GM19372 (cell line): ENCODE data around the gene SLAMF8.

Experiments used
- ATAC-seq: cut with Tn5 transposase; IDR thresholded peaks from one replicate; pipeline ENCODE4 v1.9.1; 2021; ENCODE audit warnings: mild to moderate bottlenecking, low read depth, moderate library complexity; ENCODE audit not compliant: unreplicated experiment

SLAMF8 gene

GRCh38 chr1:159845751-159846629 is 19.3 kb downstream of the SLAMF8 start:
- no peak for ATAC-seq

DNA sequence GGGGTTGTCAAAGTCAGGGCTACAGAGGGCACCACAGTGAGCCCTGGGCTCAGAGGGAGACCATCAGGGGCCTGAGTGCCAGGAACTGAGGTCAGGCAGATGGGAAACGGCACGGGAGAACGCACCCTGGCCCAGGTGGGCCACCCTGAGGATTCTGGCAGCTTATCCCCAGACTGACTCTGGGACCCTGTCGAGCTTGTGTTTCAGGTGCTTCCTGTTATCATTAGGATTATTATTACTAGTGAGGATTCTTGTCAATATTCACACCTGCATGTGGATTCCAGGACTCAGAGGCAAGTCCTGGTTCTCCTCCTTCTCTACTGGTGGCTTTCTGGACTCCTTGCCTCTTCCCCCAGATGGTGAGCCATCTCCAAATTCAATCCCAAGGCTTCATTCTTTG is 20.6 kb downstream of the SLAMF8 start:
- ATAC-seq = no peak

GRCh38 chr1:159848326-159848725 is 21.7 kb downstream of the SLAMF8 start:
- no peak for ATAC-seq

DNA sequence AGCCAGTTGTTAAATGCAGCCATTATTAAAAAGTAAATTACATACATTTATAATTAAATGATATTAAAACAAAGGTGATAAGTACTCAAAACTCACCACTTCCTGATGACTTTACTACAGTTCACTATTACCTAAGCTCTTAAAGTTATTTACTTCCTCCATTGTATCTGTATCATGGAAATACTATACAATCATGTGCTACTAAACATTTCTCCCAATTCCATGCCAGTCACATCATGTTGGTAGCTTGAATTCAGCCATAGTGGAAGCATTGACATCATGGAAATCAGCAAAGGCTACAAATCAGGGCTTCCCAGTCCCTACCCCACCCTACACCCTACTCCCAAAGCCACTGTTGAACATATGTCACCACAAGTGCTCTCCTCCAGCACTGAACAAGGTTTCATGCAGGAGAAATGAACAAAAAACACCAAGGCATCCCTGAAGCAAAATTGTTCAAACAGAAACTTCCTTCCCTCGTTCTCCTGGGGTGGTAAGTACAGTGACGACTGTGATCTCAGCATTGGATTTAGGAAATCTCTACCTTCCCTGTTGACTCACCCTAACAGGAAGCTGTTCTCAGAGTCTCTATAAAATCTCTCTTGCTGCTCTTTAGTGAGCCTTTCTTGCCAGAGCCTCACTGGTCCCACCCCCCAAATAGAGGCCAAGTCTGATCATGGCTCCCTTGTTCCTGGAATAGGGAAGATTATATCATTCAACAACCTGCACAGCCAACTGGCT is 23.1 kb downstream of the SLAMF8 start:
- ATAC-seq = no peak

GRCh38 chr1:159851407-159851806 is 24.7 kb downstream of the SLAMF8 start:
- no peak for ATAC-seq

- ATAC-seq = no peak
Measured at GRCh38 chr1:159853417-159854115, 26.9 kb downstream of the SLAMF8 start.

DNA sequence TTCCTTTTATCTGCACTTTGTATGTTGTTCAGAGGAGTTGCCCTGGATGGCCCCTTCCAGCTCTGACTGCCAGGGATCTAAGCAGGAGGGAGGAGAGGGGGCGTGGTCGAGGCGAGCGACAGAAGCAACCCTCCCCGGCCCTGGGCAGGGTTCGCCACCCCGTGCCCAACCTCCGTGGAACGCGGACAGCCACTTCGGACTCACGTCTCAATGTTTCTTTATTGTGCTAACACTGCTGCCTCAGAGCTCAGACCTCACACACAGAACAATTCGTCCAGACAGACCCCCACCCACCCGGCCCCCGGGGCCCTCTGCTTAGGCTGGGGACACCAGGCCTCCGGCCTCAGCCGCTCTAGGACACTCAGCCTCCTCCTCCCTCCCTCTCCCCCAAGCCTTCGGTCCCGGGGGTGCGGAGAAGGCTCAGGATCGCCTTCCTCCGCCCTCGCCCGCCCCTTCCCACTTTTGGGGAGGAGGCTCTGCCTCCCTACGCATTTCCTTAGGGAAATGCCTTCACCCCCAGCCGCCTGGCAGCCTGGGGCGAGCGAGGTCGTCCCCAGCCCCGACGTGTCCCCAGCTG is 27.5 kb downstream of the SLAMF8 start:
- ATAC-seq = no peak

- ATAC-seq = peak; percentile 94
Measured at GRCh38 chr1:159854693-159855192, 28.1 kb downstream of the SLAMF8 start.

DNA sequence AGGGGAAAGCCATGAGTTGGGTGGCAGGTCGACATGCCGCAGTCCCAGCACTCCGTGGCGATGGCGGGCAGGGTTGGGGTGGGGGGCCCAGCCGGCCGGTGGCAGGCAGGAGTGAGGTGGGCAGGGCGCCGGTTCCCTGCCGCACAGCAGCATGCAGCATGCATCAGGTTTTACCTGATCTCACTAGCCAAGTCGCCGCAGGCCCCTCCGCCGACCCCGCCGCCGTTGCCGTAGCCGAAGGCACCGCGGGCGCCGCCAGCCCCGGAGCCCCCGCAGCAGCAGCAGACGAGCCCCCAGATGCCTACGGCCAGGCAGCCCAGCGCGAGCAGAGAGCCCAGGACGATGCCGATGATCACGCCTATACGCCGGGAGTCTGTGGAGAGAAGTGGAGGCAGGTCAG is 29.0 kb downstream of the SLAMF8 start:
- ATAC-seq = no peak

GRCh38 chr1:159856576-159856975 is 29.9 kb downstream of the SLAMF8 start:
- no peak for ATAC-seq

GRCh38 chr1:159857889-159858288 is 31.2 kb downstream of the SLAMF8 start:
- no peak for ATAC-seq

GRCh38 chr1:159859767-159860322 is 33.2 kb downstream of the SLAMF8 start:
- ATAC-seq = no peak

DNA sequence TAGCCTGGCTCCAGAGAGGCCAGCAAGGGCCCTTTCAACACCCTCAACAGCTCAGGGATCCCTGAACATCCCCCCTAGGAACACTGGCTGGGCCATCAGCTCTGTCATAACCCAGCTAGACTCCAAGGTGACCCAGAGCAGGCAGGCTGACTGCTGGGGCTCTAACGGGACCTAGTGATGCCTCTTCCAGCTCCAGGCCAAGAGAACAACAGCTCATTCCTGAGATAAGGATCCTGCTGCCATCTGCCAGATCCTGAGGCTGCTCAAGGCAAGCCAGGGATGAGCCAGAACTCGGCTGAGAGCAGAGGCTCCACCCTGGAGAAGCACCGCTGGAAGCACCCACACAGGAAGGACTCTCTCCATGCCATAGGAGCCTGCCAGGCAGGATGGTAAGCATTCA is 33.8 kb downstream of the SLAMF8 start:
- no peak for ATAC-seq

GRCh38 chr1:159861218-159861617 is 34.5 kb downstream of the SLAMF8 start:
- no peak for ATAC-seq

- no peak for ATAC-seq
Measured at GRCh38 chr1:159862031-159862430, 35.4 kb downstream of the SLAMF8 start.

DNA sequence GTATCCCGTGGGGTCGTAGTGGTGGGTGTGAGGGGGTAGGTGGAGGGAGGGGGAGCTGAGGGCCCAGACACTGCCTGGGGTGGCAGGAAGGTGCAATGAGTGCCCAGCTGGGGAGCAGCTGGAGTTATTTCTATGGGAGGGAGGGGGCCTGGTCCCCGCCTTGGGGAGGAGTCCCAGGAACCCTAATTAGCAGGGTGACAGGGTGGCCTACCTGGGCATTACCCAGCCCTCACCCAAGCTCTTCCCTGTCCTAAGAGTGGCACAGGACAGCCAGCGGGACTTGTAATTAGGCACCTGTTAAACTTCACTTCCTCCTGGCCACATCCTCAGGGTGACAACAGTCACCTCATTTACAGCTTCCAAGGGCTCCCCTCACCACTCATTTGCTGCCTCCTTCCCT is 35.9 kb downstream of the SLAMF8 start, which contains the start of gene VSIG8:
VSIG8 (minus strand) TSS at position 101 of the 400 bp plus-strand sequence. CDS start 136 bp downstream, outside the sequence.
- no peak for ATAC-seq

- no peak for ATAC-seq
Measured at GRCh38 chr1:159864262-159864661, 37.6 kb downstream of the SLAMF8 start.

- ATAC-seq = no peak
Measured at GRCh38 chr1:159866066-159866465, 39.4 kb downstream of the SLAMF8 start.

- ATAC-seq = no peak
Measured at GRCh38 chr1:159866905-159867663, 40.4 kb downstream of the SLAMF8 start.
